GM21737 (cell line): Measurements from ENCODE around the gene COX6A2.
"Not testable (repeated sequence)": the region's sequence is repeated elsewhere in the genome, so short reads cannot be mapped to it uniquely, and the experiment has no call there.

Source experiments
- ATAC-seq: cut with Tn5 transposase; IDR thresholded peaks from one replicate; pipeline ENCODE4 v1.9.1; 2021; ENCODE audit warnings: mild to moderate bottlenecking, moderate library complexity; ENCODE audit not compliant: unreplicated experiment

The COX6A2 gene

GRCh38 chr16:31461921-31462804, 34.0 kb upstream of the COX6A2 start:
- ATAC-seq, result no peak

- no peak for ATAC-seq
Measured at GRCh38 chr16:31461201-31461920, 33.2 kb upstream of the COX6A2 start.

- no peak for ATAC-seq
Measured at GRCh38 chr16:31460582-31461002, 32.4 kb upstream of the COX6A2 start.

GRCh38 chr16:31459687-31460581, 31.8 kb upstream of the COX6A2 start:
- peak; percentile 68 for ATAC-seq

- ATAC-seq, result peak; percentile 73
Measured at GRCh38 chr16:31458844-31459686, 30.9 kb upstream of the COX6A2 start, which contains the start of gene ARMC5. Gene ARMC5, plus strand, starts transcription at chr16:31459501. Its CDS starts 24 bp downstream, at chr16:31459525.

GRCh38 chr16:31458073-31458843, 30.1 kb upstream of the COX6A2 start:
- no peak for ATAC-seq

- no peak for ATAC-seq
Measured at GRCh38 chr16:31456988-31457360, 28.8 kb upstream of the COX6A2 start.

- no peak for ATAC-seq
Measured at GRCh38 chr16:31455601-31456314, 27.6 kb upstream of the COX6A2 start.

GRCh38 chr16:31453255-31454204, 25.4 kb upstream of the COX6A2 start:
- no peak for ATAC-seq

- ATAC-seq, result no peak
Measured at GRCh38 chr16:31452631-31453106, 24.5 kb upstream of the COX6A2 start.

GRCh38 chr16:31451681-31452351, 23.7 kb upstream of the COX6A2 start:
- ATAC-seq, result no peak

GRCh38 chr16:31451201-31451600, 23.0 kb upstream of the COX6A2 start:
- no peak for ATAC-seq

- not testable (repeated sequence) for ATAC-seq
Measured at GRCh38 chr16:31445931-31446330, 17.8 kb upstream of the COX6A2 start.

- no peak for ATAC-seq
Measured at GRCh38 chr16:31441956-31442355, 13.8 kb upstream of the COX6A2 start.

GRCh38 chr16:31440516-31441184, 12.5 kb upstream of the COX6A2 start:
- no peak for ATAC-seq

- ATAC-seq, result no peak
Measured at GRCh38 chr16:31439519-31439918, 11.4 kb upstream of the COX6A2 start.
